VCaP (cell line): Measurements from ENCODE around the gene TMED1.

Experiments
- H3K27ac ChIP-seq: fragments of 450-650 bp; 2 replicates; pipeline ENCODE4 v1.5.1; 2017
- TF ChIP-seq, protein P1 (sequence below): fragments of 450-650 bp; conservative IDR thresholded peaks from 2 replicates; pipeline ENCODE4 v1.5.1; 2017; ENCODE audit warnings: mild to moderate bottlenecking, moderate library complexity

TMED1 gene

DNA sequence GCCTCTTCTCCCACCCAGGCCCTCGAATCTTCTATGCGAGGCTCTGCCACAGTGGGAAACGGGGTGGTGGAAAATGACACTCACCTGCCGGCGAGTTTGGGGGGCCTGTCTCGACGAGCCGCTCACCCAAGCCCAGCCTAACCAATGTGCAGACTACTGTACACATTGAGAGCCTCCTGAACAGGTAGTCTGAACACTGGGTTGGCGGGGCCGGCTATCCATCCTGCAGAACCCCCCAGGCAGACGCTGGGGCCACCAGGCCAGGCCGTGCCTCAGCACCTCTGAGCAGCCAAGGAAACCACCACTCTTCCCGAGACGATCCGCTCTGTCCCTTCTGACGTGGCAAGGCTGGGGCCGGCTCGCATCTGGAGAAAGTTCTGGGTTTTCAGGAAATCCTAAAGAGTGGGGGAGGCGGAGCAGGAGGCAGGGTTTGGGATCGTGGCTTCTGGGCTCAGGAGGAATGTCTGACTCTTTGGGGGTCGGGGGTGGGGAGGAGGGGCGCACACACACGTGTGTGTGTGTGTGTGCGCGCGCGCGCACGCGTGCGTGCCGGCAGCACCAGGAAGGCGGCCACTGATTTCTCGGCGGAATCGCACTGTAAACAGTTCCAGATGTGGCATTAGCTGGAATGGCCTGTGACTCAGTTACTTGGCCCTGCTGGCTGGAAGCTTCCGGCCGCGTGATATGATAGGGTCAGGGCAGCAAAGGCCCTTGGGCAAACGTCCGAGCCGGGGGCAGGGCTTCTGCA is 18.5 kb downstream of the TMED1 start:
- TF ChIP-seq, protein P1, sequence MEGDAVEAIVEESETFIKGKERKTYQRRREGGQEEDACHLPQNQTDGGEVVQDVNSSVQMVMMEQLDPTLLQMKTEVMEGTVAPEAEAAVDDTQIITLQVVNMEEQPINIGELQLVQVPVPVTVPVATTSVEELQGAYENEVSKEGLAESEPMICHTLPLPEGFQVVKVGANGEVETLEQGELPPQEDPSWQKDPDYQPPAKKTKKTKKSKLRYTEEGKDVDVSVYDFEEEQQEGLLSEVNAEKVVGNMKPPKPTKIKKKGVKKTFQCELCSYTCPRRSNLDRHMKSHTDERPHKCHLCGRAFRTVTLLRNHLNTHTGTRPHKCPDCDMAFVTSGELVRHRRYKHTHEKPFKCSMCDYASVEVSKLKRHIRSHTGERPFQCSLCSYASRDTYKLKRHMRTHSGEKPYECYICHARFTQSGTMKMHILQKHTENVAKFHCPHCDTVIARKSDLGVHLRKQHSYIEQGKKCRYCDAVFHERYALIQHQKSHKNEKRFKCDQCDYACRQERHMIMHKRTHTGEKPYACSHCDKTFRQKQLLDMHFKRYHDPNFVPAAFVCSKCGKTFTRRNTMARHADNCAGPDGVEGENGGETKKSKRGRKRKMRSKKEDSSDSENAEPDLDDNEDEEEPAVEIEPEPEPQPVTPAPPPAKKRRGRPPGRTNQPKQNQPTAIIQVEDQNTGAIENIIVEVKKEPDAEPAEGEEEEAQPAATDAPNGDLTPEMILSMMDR: no peak
- H3K27ac ChIP-seq: no peak overlapping the region

DNA sequence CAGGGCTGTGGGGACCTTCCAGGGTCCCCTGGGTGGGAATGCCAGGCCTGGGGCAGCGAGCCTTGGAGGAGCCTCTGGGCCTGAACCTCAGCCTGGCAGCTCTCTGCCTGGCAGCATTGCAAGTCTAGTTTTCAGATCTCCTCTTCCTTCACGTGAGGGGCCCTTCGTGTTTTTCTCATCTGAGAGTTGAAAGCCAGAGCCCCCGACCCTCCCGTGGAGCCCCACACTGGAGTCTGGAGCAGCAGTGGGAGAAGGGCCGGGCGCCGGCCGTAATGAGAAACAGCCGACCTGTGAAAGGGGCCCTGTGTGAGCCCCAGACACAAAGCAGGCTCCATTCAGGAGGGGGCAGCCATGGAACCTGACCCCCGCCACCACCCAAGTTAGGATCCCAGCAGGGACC is 19.3 kb downstream of the TMED1 start:
- TF ChIP-seq, protein P1: no peak
- H3K27ac ChIP-seq: no peak overlapping the region

DNA sequence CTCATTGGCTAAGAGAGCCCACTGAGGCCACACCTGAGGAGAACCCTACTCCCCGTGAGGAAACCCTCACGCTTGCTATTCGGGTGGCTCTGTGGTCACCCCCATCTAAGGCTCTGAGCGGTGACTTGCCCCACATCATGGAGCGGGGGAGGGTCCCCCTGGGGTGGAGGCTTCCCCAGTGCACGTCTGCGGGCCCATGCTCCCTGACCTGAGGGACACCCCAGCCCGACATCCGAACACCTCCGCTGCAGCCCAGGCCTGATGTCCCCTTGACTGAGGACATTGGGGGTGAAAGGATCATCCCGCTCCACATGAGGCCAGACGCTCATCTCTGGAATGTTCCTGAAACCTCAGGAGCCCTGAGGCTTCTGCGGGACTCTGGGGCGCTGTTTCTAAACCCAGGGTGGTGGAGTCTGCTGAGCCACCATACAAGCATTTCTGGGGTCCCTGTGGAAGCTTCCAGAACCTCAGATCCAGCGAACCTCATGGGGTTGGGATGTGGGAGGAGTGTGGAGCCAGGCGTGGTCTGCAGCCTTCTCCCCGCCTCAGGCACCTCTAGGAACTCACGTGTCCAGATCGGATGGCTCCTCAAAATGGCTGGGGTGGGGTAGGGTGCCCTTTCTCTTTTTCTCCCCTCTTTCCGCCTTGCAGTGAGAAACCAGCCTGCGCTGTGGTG is 19.9 kb downstream of the TMED1 start:
- no peak overlapping the region for H3K27ac ChIP-seq
- TF ChIP-seq, protein P1: no peak

DNA sequence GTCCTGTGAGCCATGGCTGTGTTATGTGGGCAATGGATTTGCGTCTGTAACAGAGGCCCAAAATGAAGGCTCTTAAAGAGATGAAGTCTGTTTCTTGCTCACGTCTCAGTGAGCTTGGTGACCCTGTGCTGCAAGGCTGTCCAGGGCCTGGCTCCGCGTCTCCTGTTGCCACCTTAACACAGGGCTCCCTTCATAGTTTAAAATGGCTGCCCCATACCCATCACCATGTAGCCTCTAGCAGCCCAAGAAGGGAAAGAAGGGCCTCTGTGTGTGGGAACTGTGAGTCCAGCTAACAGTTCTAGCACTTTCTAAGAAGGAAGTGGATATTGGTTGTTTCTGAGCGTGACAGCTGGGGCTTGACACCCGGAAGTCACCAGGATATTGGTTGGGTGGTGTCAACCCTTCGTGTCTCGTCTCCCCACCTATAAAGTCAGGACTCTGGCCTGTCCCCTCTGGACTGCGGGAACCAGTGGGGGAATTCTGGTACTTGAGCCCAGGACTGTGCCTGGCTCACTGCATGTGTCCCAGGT is 20.9 kb downstream of the TMED1 start:
- TF ChIP-seq, protein P1: no peak
- no peak overlapping the region for H3K27ac ChIP-seq

DNA sequence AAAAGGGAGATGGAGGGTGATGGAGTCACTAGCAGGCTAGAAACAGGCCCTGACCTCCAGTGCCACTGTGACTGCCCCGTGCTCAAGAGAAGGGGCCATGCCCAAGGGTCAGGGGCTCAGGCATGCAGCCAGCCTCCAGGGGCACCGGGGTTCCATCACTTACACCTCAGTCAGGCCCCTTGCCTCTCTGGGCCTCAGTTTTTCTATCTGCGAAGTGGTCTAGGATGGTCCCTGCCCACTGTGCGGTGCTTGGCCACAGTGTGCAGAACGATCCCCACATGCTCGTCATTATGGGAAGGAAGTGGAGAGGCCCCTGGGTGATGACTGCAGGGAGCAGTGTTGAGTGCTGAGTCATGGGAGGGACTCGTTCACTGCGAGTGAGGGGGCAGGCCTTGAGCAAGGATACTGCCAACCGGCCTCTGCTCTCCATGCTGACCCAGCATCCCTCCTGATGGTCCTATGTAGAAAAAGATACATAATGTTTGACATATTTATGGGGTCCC is 23.1 kb downstream of the TMED1 start:
- TF ChIP-seq, protein P1: no peak
- H3K27ac ChIP-seq: no peak overlapping the region

DNA sequence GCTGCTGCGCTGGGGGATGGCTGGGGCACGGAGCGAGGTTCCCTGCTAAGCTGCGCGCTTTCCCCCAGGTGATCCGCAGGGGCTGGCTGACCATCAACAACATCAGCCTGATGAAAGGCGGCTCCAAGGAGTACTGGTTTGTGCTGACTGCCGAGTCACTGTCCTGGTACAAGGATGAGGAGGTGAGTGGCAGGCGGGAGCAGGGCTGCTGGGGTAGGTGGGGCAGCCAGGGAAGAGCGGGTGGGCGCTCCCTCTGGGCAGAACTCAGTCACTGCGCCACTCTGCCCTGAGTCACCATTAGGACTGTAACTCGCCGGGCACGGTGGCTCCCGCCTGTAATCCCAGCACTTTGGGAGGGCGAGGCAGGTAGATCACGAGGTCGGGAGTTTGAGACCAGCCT is 23.8 kb downstream of the TMED1 start:
- TF ChIP-seq, protein P1: no peak

DNA sequence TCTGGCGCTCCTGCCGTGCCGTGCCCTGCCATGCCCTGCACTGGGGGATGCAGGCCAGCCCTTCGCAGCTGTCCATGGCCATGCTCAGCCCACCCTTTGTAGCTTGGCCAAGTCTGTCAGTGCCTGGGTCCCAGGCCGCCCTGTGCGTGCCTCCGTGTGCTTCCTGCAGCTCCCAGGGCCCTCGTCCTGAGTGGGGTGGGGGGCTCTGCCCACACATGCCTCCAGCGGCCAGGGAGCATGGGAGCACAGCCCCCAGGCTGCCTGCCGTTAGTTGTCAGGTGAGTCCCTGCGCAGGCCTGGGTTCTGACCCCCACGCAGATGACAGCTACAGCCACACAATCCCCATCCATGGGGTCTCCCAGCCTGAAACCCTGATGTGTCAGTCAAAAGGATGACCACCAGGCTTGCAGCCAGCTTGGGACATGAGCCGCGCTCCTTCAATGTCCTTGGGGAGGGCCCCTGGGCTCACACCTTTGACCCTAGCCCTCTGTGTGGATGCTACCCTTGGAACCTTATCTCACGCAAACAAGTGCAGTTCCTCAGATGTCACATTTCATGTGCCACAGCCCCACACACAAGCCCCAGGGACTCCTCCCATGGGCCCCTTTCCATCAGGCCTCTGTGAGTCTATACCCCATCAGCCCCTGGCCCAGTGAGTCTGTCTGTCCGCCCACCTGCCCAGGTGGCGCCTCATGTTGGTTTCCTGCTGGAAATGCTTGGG is 24.5 kb downstream of the TMED1 start:
- TF ChIP-seq, protein P1: no peak
- no peak overlapping the region for H3K27ac ChIP-seq

More for the DNA sequence above, 23.8 kb downstream of the TMED1 start:
- H3K27ac ChIP-seq: no peak overlapping the region
